HG03565 (cell line): ENCODE measurements around the gene RHOT2.

ENCODE experiments used
- ATAC-seq: cut with Tn5 transposase; IDR thresholded peaks from one replicate; pipeline ENCODE4 v1.9.1; 2021; ENCODE audit warnings: mild to moderate bottlenecking, moderate library complexity; ENCODE audit not compliant: unreplicated experiment

Gene RHOT2

GRCh38 chr16:647173-647902 is 20.6 kb upstream of the RHOT2 start:
- ATAC-seq, result no peak

- no peak for ATAC-seq
Measured at GRCh38 chr16:648071-648780, 19.7 kb upstream of the RHOT2 start.

GRCh38 chr16:648781-649589 is 18.9 kb upstream of the RHOT2 start, which contains the start of gene WDR90:
Gene WDR90 (plus strand): TSS chr16:649365. CDS start chr16:649417, 52 bp downstream.
- peak; percentile 76 for ATAC-seq

- ATAC-seq, result peak; percentile 9
Measured at GRCh38 chr16:649631-650030, 18.3 kb upstream of the RHOT2 start.

GRCh38 chr16:651844-652243 is 16.1 kb upstream of the RHOT2 start:
- ATAC-seq, result no peak

- ATAC-seq, result no peak
Measured at GRCh38 chr16:652454-653305, 15.3 kb upstream of the RHOT2 start.

GRCh38 chr16:654034-654433 is 13.9 kb upstream of the RHOT2 start:
- no peak for ATAC-seq

- ATAC-seq, result no peak
Measured at GRCh38 chr16:657487-657886, 10.4 kb upstream of the RHOT2 start.

- no peak for ATAC-seq
Measured at GRCh38 chr16:658679-659571, 9.0 kb upstream of the RHOT2 start.

- ATAC-seq, result no peak
Measured at GRCh38 chr16:659618-660017, 8.3 kb upstream of the RHOT2 start.

- no peak for ATAC-seq
Measured at GRCh38 chr16:660132-660458, 7.8 kb upstream of the RHOT2 start.

- peak; percentile 45 for ATAC-seq
Measured at GRCh38 chr16:660459-661183, 7.3 kb upstream of the RHOT2 start.

- ATAC-seq, result no peak
Measured at GRCh38 chr16:661184-661821, 6.6 kb upstream of the RHOT2 start.

GRCh38 chr16:662095-662494 is 5.8 kb upstream of the RHOT2 start:
- no peak for ATAC-seq

- ATAC-seq, result no peak
Measured at GRCh38 chr16:662597-662996, 5.3 kb upstream of the RHOT2 start.

GRCh38 chr16:666572-666971 is 1.4 kb upstream of the RHOT2 start:
- no peak for ATAC-seq

- no peak for ATAC-seq
Measured at GRCh38 chr16:667113-667779, 686 bp upstream of the RHOT2 start.

GRCh38 chr16:668519-669171 is 713 bp downstream of the RHOT2 start:
- peak; percentile 12 for ATAC-seq
